Osteocyte (in vitro differentiated cells): ENCODE measurements around the gene OPCML. TPM values are rescaled to one million over a fixed set of nuclear protein-coding genes. Genes with fewer than 3 reads are reported as not detected.

Source experiments
- DNase-seq: peaks from one replicate; pipeline ENCODE4 v3.0.0; 2021; ENCODE audit warnings: mixed read lengths; ENCODE audit not compliant: unreplicated experiment; ENCODE audit errors: extremely low spot score
- H3K27ac Mint-ChIP-seq: one replicate; pipeline ENCODE4 v1.8.0; 2021; ENCODE audit warnings: mild to moderate bottlenecking, mixed read lengths; ENCODE audit not compliant: unreplicated experiment
- H3K27me3 Mint-ChIP-seq: one replicate; pipeline ENCODE4 v1.8.0; 2021; ENCODE audit warnings: mixed read lengths; ENCODE audit not compliant: unreplicated experiment
- H3K36me3 Mint-ChIP-seq: one replicate; pipeline ENCODE4 v1.8.0; 2021; ENCODE audit warnings: mixed read lengths; ENCODE audit not compliant: unreplicated experiment
- H3K4me1 Mint-ChIP-seq: one replicate; pipeline ENCODE4 v1.8.0; 2021; ENCODE audit warnings: mixed read lengths; ENCODE audit not compliant: unreplicated experiment
- H3K4me3 Mint-ChIP-seq: one replicate; pipeline ENCODE4 v1.8.0; 2021; ENCODE audit warnings: mild to moderate bottlenecking, moderate library complexity, mixed read lengths; ENCODE audit not compliant: unreplicated experiment
- H3K9me3 Mint-ChIP-seq: one replicate; pipeline ENCODE4 v1.8.0; 2021; ENCODE audit warnings: mixed read lengths; ENCODE audit not compliant: unreplicated experiment
- CTCF ChIP-seq: fragments of 200-600 bp; sonication (generic); IDR thresholded peaks from 2 replicates; pipeline ENCODE4 v1.5.0; 2021; ENCODE audit warnings: antibody characterized with exemption, mild to moderate bottlenecking, moderate library complexity
- total RNA-seq: library from RNA; stranded (reverse); gene quantifications from 2 replicates; pipeline ENCODE4 v1.2.1, GENCODE V29; 2021

The OPCML gene
- total RNA-seq, 1 donor from 2014 or later, result 0.11 TPM

GRCh38 chr11:132862137-132862536 is 670.2 kb downstream of the OPCML start:
- Mint-ChIP-seq H3K27me3 (no peaks in the 10 kb centered on the region), H3K36me3 (no peaks in the 10 kb centered on the region), H3K9me3 (peaks cover under 1% of the 10 kb centered on the region), H3K4me1 (peaks cover 4% of the 10 kb centered on the region), H3K4me3 (no peak overlapping the region), H3K27ac (no peak overlapping the region)
- TF ChIP-seq CTCF, result no peak
- no peak for DNase-seq

DNA sequence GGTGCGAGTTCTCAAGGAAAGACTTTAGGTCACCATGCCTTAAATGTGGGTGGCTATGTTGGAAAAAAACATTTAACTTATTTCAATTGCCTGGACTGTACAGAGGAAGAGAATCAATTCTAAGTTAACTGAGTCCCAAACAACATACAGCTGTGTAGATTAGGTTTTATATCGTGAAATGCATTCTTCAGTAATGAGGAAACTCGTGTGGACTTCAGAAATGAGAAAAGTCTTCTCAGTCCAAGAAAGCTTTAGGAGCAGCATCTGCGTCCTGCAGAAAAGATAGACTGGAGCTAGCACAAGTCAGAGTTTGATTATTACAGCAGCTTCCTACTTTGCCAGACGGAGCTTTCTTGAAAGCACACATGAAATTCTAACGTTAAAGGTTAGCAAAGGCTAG is 673.0 kb downstream of the OPCML start:
- no peaks in the 10 kb centered on the region for H3K27me3 Mint-ChIP-seq
- peaks cover 13% of the 10 kb centered on the region for H3K9me3 Mint-ChIP-seq
- TF ChIP-seq CTCF, result no peak
- no peak overlapping the region for H3K4me3 Mint-ChIP-seq
- H3K36me3 Mint-ChIP-seq, result no peaks in the 10 kb centered on the region
- peaks cover 4% of the 10 kb centered on the region for H3K4me1 Mint-ChIP-seq
- H3K27ac Mint-ChIP-seq, result no peak overlapping the region
- no peak for DNase-seq

DNA sequence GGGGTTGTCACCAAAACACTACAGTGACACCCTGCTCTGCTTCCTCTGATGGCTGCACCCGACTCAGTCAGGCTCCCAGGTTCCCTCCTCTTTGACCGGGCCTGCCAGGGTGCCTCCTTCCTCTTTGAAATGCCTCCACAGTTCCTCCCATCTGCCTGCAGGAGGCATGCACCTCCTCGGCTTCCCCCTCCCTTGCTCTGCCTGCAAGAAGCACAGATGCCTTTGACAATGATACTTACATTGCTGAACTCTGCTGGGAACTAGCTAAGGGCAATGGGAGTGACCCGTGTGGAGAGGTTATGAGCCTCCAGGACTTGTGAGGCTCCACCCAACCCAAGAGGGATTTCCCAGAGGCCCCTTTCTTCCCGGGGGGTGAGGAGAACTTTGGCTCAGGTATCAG is 674.1 kb downstream of the OPCML start:
- H3K36me3 Mint-ChIP-seq, result no peaks in the 10 kb centered on the region
- DNase-seq, result no peak
- no peaks in the 10 kb centered on the region for H3K27me3 Mint-ChIP-seq
- H3K4me3 Mint-ChIP-seq, result no peak overlapping the region
- H3K9me3 Mint-ChIP-seq, result peaks cover 13% of the 10 kb centered on the region
- peak; percentile 39 for TF ChIP-seq CTCF
- peaks cover 4% of the 10 kb centered on the region for H3K4me1 Mint-ChIP-seq
- no peak overlapping the region for H3K27ac Mint-ChIP-seq

GRCh38 chr11:132856032-132856431 is 676.3 kb downstream of the OPCML start:
- Mint-ChIP-seq H3K27ac (no peak overlapping the region), H3K36me3 (no peaks in the 10 kb centered on the region), H3K4me1 (peaks cover 4% of the 10 kb centered on the region), H3K4me3 (no peak overlapping the region), H3K9me3 (peaks cover 13% of the 10 kb centered on the region), H3K27me3 (no peaks in the 10 kb centered on the region)
- no peak for TF ChIP-seq CTCF
- DNase-seq, result no peak

DNA sequence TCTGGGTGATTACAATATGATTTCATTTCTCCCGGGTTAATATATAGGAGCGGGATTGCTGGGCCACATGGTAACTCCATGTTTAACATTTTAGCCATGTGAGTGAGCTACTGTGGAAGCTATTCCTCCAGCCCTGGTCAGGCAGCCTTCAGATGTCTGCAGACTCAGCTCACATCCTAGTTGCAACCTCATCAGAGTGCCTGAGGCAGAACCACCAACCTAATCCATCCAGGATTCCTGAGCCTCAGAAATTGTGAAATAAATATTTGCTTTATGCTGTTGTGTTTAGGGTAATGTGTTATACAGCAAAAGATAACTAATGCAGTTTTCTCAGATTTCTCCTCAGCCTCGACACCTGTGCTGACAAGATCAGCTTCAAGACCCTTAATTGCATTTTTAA is 676.8 kb downstream of the OPCML start:
- no peaks in the 10 kb centered on the region for H3K27me3 Mint-ChIP-seq
- TF ChIP-seq CTCF, result no peak
- peaks cover 13% of the 10 kb centered on the region for H3K9me3 Mint-ChIP-seq
- DNase-seq, result no peak
- no peak overlapping the region for H3K4me3 Mint-ChIP-seq
- H3K36me3 Mint-ChIP-seq, result no peaks in the 10 kb centered on the region
- peaks cover 4% of the 10 kb centered on the region for H3K4me1 Mint-ChIP-seq
- no peak overlapping the region for H3K27ac Mint-ChIP-seq
